Endothelial cell (in vitro differentiated cells): ENCODE data around the gene PAPSS2. TPM values are rescaled to one million over a fixed set of nuclear protein-coding genes. Genes with fewer than 3 reads are reported as not detected.
"Not testable (repeated sequence)": the region's sequence is repeated elsewhere in the genome, so short reads cannot be mapped to it uniquely, and the experiment has no call there.

Experiments used
- DNase-seq: peaks from one replicate; pipeline ENCODE4 v3.0.0; 2021; ENCODE audit warnings: low spot score
- H3K27ac Mint-ChIP-seq: one replicate; pipeline ENCODE4 v1.8.0; 2021; ENCODE audit warnings: mixed read lengths, inconsistent platforms; ENCODE audit not compliant: unreplicated experiment
- H3K27me3 Mint-ChIP-seq: one replicate; pipeline ENCODE4 v1.8.0; 2021; ENCODE audit warnings: mild to moderate bottlenecking, moderate library complexity, mixed read lengths, inconsistent platforms; ENCODE audit not compliant: unreplicated experiment
- H3K36me3 Mint-ChIP-seq: one replicate; pipeline ENCODE4 v1.8.0; 2021; ENCODE audit warnings: mild to moderate bottlenecking, low read depth, mixed read lengths, inconsistent platforms; ENCODE audit not compliant: unreplicated experiment
- H3K4me1 Mint-ChIP-seq: one replicate; pipeline ENCODE4 v1.8.0; 2021; ENCODE audit warnings: mild to moderate bottlenecking, mixed read lengths, inconsistent platforms; ENCODE audit not compliant: unreplicated experiment
- H3K4me3 Mint-ChIP-seq: one replicate; pipeline ENCODE4 v1.8.0; 2021; ENCODE audit warnings: mild to moderate bottlenecking, mixed read lengths, inconsistent platforms; ENCODE audit not compliant: unreplicated experiment
- H3K9me3 Mint-ChIP-seq: one replicate; pipeline ENCODE4 v1.8.0; 2021; ENCODE audit warnings: mixed read lengths, inconsistent platforms; ENCODE audit not compliant: unreplicated experiment
- CTCF ChIP-seq: fragments of 200-600 bp; sonication (generic); IDR thresholded peaks from one replicate; pipeline ENCODE4 v1.5.0; 2021; ENCODE audit warnings: antibody characterized with exemption; ENCODE audit not compliant: unreplicated experiment
- total RNA-seq: library from RNA; stranded (reverse); fragmentation: NEBNext Ultra II Directional; extraction: Animal tissue kit (Norgen Biotek cat#: 25700); gene quantifications from one replicate; pipeline ENCODE4 v1.2.1, GENCODE V29; 2021; ENCODE audit not compliant: unreplicated experiment

Gene PAPSS2
- total RNA-seq, 1 donor from 2014 or later, result 31.0 TPM

DNA sequence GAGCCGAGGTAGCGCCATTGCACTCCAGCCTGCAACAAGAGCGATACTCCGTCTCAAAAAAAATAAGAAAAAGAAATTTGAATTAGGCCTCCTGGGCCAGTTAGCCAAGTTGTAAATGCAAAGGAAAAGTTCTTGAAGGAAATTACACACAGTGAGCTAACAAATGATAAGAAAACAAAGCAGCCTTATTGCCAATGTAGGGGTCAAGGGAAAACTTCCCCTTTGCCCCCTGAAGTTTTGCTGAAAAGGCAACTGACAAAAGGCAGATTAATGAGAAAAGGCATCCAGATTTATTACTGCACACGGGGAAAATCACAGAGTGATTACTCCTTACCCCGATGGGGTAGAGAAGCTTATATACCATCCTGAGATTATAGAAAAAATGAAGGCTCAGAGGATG lies 70.3 kb downstream of the PAPSS2 start:
- no peaks in the 10 kb centered on the region for H3K9me3 Mint-ChIP-seq
- H3K4me1 Mint-ChIP-seq, result peaks cover 7% of the 10 kb centered on the region
- H3K36me3 Mint-ChIP-seq, result no peaks in the 10 kb centered on the region
- DNase-seq, result no peak
- no peak overlapping the region for H3K27ac Mint-ChIP-seq
- H3K27me3 Mint-ChIP-seq, result peaks cover 3% of the 10 kb centered on the region
- no peak overlapping the region for H3K4me3 Mint-ChIP-seq
- no peak for TF ChIP-seq CTCF

DNA sequence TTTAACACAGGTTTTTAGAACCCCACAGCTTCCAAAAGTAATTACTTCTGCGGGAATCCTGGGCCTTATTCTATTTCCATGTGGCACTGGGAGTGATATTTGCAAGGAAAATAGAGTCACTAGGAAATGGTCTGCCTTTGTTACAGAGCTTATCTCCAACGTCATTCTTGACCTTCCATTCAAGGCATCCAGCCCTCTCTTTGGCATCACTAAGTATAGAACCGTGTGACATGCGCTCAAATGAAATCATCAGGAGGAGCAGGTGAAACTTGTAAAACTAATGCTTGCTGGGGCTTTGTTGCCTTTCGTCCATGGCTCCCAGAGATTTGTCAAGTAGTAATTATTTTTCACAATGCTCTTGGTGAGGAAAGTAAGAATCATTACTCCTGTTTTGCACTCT lies 73.4 kb downstream of the PAPSS2 start:
- no peak for TF ChIP-seq CTCF
- no peak overlapping the region for H3K27ac Mint-ChIP-seq
- H3K4me3 Mint-ChIP-seq, result no peak overlapping the region
- no peaks in the 10 kb centered on the region for H3K36me3 Mint-ChIP-seq
- H3K27me3 Mint-ChIP-seq, result peaks cover 3% of the 10 kb centered on the region
- H3K9me3 Mint-ChIP-seq, result no peaks in the 10 kb centered on the region
- peaks cover 9% of the 10 kb centered on the region for H3K4me1 Mint-ChIP-seq
- no peak for DNase-seq

- Mint-ChIP-seq H3K4me3 (no peak overlapping the region), H3K27ac (no peak overlapping the region)
- DNase-seq, result peak; percentile 33
Observed at GRCh38 chr10:87734987-87735827, 75.5 kb downstream of the PAPSS2 start.

GRCh38 chr10:87738253-87738652 lies 78.6 kb downstream of the PAPSS2 start:
- not testable (repeated sequence) for H3K4me1 Mint-ChIP-seq, H3K4me3 Mint-ChIP-seq, H3K9me3 Mint-ChIP-seq, H3K36me3 Mint-ChIP-seq, H3K27me3 Mint-ChIP-seq, DNase-seq, H3K27ac Mint-ChIP-seq

More at GRCh38 chr10:87734987-87735827, 75.5 kb downstream of the PAPSS2 start:
- no peaks in the 10 kb centered on the region for H3K9me3 Mint-ChIP-seq
- no peaks in the 10 kb centered on the region for H3K36me3 Mint-ChIP-seq
- peaks cover 9% of the 10 kb centered on the region for H3K4me1 Mint-ChIP-seq
- peak; percentile 92 for TF ChIP-seq CTCF
- H3K27me3 Mint-ChIP-seq, result peaks cover 3% of the 10 kb centered on the region

DNA sequence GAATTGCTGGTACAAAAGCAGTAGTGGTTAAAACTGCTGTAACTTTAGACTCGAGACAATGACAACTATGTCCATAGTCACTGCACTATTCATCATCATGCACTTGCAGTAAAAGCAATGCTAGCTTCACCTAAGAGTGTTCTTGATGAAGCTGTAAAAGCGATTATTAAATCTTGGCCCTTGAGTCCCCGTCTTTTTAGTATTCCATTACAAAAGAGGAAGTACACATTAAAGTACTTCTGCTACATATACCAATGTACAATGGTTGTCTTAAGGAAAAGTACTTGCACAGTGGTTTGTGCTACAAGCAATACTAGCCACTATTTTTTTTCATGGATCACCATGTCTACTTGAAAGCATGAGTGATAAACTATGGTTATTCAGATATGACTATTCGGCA lies 80.0 kb downstream of the PAPSS2 start:
- no peak for TF ChIP-seq CTCF
- DNase-seq, result no peak
- no peaks in the 10 kb centered on the region for H3K27me3 Mint-ChIP-seq
- H3K4me3 Mint-ChIP-seq, result no peak overlapping the region
- peaks cover 6% of the 10 kb centered on the region for H3K36me3 Mint-ChIP-seq
- no peaks in the 10 kb centered on the region for H3K9me3 Mint-ChIP-seq
- H3K27ac Mint-ChIP-seq, result no peak overlapping the region
- H3K4me1 Mint-ChIP-seq, result peaks cover 5% of the 10 kb centered on the region
